HepG2 (cell line): ENCODE results near the gene ADSS1. TPM values are rescaled to one million over a fixed set of nuclear protein-coding genes. Genes with fewer than 3 reads are reported as not detected.

Source experiments
- ELF4 ChIP-seq: sonication (generic); formaldehyde crosslinking; IDR thresholded peaks from 2 replicates; pipeline ENCODE4 v1.5.0; 2020; ENCODE audit warnings: missing genetic modification reagents, mild to moderate bottlenecking, moderate library complexity, borderline replicate concordance
- NKX3-1 ChIP-seq: sonication (generic); formaldehyde crosslinking; IDR thresholded peaks from 2 replicates; pipeline ENCODE4 v1.5.0; 2020; ENCODE audit warnings: missing genetic modification reagents
- SAFB2 ChIP-seq: sonication (generic); formaldehyde crosslinking; IDR thresholded peaks from 2 replicates; pipeline ENCODE4 v1.5.1; 2020; ENCODE audit warnings: missing genetic modification reagents, low read depth, mild to moderate bottlenecking, borderline replicate concordance
- U2AF2 ChIP-seq: fragments of 200-400 bp; formaldehyde crosslinking; IDR thresholded peaks from 2 replicates; pipeline ENCODE4 v1.6.1; 2017; ENCODE audit warnings: low read depth, mild to moderate bottlenecking, low read length
- ZEB1 ChIP-seq: IDR thresholded peaks from 2 replicates; pipeline ENCODE4 v1.6.1; 2012; ENCODE audit warnings: mild to moderate bottlenecking, low read depth, inconsistent platforms; ENCODE audit not compliant: insufficient replicate concordance
- ZNF329 ChIP-seq: sonication (generic); formaldehyde crosslinking; IDR thresholded peaks from 2 replicates; pipeline ENCODE4 v1.9.0; 2021; ENCODE audit warnings: low read depth, mild to moderate bottlenecking, missing genetic modification reagents
- ZNF484 ChIP-seq: sonication (generic); formaldehyde crosslinking; IDR thresholded peaks from 2 replicates; pipeline ENCODE4 v1.5.1; 2020; ENCODE audit warnings: mild to moderate bottlenecking, low read depth, missing genetic modification reagents, borderline replicate concordance
- ZNF563 ChIP-seq: sonication (generic); formaldehyde crosslinking; IDR thresholded peaks from 2 replicates; pipeline ENCODE4 v1.8.0; 2022; ENCODE audit warnings: mild to moderate bottlenecking, moderate library complexity, missing genetic modification reagents
- ZNF761 ChIP-seq: sonication (generic); formaldehyde crosslinking; conservative IDR thresholded peaks from 2 replicates; pipeline ENCODE4 v1.4.0; 2020; ENCODE audit warnings: mild to moderate bottlenecking, missing genetic modification reagents
- ZNF816 ChIP-seq: sonication (generic); formaldehyde crosslinking; IDR thresholded peaks from 2 replicates; pipeline ENCODE4 v1.8.0; 2022; ENCODE audit warnings: missing genetic modification reagents, mild to moderate bottlenecking, borderline replicate concordance
- ZNF839 ChIP-seq: sonication (generic); formaldehyde crosslinking; IDR thresholded peaks from 2 replicates; pipeline ENCODE4 v1.4.0; 2020; ENCODE audit warnings: missing genetic modification reagents, mild to moderate bottlenecking, borderline replicate concordance
- polyA plus RNA-seq, 8 experiments: library from polyadenylated mRNA; depleted of rRNA in 3 of 8; stranded (reverse) in 7 of 8; unstranded in 1 of 8; fragments of >200 nt; fragmentation: Illumina TruSeq in 4 of 8; extraction: Trizol in 4 of 8; gene quantifications; 2 replicates each; pipeline versions ENCODE4 v1.2.1 to v1.2.3, GENCODE V29; 2011 to 2016; ENCODE audit warnings: low read depth in 4 of 8, missing spikeins in 1 of 8, mixed read lengths in 1 of 8; ENCODE audit not compliant: insufficient read depth in 1 of 8
- total RNA-seq, 5 experiments: library from RNA; depleted of rRNA; stranded (reverse); fragments of >200 nt; fragmentation: Illumina TruSeq; extraction: Trizol; gene quantifications; 2 replicates each; pipeline ENCODE4 v1.2.3, GENCODE V29; 2016; ENCODE audit warnings: low read depth in 1 of 5
- TF ChIP-seq, protein P1 (sequence below): sonication (generic); formaldehyde crosslinking; IDR thresholded peaks from 2 replicates; pipeline ENCODE4 v1.5.1; 2020; ENCODE audit warnings: mild to moderate bottlenecking, missing genetic modification reagents, borderline replicate concordance
- TF ChIP-seq, protein P2 (sequence below): sonication (generic); formaldehyde crosslinking; IDR thresholded peaks from 2 replicates; pipeline ENCODE4 v1.5.1; 2020; ENCODE audit warnings: mild to moderate bottlenecking, missing genetic modification reagents, moderate library complexity
- TF ChIP-seq, protein P3 (sequence below): sonication (generic); formaldehyde crosslinking; IDR thresholded peaks from 2 replicates; pipeline ENCODE4 v1.5.0; 2020; ENCODE audit warnings: missing genetic modification reagents

ADSS1 gene
- total and polyA plus RNA-seq, 2 of the 13 experiments (the other 11 are each of a cell fraction or from before 2014, with no cell fraction given): 1.0 to 36.7 TPM

DNA sequence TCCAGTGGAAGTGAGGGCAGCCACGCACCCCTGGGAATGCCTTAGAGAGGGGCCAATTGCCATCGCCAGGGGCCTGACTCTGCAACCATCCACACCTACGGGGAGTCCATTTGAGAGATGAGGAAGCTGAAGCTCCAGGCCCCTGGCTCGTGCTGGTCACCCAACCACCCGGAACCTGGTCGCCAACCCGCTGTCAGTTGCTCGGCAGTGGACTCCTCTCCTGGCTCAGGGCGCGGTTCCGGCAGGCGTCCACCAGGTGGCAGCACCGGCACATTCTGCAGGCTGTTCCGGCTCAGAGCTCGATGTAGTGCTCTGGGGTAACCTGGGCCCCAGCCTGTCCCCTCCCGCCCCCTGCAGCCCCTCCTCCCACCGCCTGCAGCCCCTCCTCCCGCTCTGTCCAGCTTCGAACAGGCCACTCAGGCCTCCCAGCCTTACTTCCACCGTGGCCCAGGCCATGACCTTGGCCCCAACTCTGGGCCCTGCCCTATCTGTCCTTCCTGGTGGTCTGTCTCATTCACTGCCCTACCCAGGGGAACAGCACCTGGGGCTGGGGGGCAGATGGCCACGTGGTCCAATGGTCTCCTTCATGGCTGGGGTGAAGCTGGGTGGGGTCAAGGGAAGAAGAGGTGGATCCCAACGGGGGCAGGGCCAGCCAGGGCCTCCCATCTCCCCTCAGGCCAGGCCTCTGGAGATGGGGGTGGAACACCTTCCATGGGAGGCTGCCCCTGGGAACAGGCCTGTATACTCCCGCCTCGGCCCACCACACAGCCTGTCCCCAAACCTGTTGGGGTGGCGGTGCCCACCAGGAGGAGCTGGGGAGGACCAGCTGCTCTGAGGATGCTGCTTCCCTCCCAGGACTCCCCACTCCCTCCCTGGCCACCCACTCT is 44.7 kb downstream of the ADSS1 start (continued):
- TF ChIP-seq, protein P1, sequence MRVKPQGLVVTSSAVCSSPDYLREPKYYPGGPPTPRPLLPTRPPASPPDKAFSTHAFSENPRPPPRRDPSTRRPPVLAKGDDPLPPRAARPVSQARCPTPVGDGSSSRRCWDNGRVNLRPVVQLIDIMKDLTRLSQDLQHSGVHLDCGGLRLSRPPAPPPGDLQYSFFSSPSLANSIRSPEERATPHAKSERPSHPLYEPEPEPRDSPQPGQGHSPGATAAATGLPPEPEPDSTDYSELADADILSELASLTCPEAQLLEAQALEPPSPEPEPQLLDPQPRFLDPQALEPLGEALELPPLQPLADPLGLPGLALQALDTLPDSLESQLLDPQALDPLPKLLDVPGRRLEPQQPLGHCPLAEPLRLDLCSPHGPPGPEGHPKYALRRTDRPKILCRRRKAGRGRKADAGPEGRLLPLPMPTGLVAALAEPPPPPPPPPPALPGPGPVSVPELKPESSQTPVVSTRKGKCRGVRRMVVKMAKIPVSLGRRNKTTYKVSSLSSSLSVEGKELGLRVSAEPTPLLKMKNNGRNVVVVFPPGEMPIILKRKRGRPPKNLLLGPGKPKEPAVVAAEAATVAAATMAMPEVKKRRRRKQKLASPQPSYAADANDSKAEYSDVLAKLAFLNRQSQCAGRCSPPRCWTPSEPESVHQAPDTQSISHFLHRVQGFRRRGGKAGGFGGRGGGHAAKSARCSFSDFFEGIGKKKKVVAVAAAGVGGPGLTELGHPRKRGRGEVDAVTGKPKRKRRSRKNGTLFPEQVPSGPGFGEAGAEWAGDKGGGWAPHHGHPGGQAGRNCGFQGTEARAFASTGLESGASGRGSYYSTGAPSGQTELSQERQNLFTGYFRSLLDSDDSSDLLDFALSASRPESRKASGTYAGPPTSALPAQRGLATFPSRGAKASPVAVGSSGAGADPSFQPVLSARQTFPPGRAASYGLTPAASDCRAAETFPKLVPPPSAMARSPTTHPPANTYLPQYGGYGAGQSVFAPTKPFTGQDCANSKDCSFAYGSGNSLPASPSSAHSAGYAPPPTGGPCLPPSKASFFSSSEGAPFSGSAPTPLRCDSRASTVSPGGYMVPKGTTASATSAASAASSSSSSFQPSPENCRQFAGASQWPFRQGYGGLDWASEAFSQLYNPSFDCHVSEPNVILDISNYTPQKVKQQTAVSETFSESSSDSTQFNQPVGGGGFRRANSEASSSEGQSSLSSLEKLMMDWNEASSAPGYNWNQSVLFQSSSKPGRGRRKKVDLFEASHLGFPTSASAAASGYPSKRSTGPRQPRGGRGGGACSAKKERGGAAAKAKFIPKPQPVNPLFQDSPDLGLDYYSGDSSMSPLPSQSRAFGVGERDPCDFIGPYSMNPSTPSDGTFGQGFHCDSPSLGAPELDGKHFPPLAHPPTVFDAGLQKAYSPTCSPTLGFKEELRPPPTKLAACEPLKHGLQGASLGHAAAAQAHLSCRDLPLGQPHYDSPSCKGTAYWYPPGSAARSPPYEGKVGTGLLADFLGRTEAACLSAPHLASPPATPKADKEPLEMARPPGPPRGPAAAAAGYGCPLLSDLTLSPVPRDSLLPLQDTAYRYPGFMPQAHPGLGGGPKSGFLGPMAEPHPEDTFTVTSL (CRISPR knock-in tag): peak; percentile 72; the same call in 1 of the 2 replicates
- TF ChIP-seq ZEB1: no peak
- no peak; the same call in 1 of the 2 replicates for TF ChIP-seq ZNF563 (CRISPR knock-in tag)
- TF ChIP-seq, protein P2, sequence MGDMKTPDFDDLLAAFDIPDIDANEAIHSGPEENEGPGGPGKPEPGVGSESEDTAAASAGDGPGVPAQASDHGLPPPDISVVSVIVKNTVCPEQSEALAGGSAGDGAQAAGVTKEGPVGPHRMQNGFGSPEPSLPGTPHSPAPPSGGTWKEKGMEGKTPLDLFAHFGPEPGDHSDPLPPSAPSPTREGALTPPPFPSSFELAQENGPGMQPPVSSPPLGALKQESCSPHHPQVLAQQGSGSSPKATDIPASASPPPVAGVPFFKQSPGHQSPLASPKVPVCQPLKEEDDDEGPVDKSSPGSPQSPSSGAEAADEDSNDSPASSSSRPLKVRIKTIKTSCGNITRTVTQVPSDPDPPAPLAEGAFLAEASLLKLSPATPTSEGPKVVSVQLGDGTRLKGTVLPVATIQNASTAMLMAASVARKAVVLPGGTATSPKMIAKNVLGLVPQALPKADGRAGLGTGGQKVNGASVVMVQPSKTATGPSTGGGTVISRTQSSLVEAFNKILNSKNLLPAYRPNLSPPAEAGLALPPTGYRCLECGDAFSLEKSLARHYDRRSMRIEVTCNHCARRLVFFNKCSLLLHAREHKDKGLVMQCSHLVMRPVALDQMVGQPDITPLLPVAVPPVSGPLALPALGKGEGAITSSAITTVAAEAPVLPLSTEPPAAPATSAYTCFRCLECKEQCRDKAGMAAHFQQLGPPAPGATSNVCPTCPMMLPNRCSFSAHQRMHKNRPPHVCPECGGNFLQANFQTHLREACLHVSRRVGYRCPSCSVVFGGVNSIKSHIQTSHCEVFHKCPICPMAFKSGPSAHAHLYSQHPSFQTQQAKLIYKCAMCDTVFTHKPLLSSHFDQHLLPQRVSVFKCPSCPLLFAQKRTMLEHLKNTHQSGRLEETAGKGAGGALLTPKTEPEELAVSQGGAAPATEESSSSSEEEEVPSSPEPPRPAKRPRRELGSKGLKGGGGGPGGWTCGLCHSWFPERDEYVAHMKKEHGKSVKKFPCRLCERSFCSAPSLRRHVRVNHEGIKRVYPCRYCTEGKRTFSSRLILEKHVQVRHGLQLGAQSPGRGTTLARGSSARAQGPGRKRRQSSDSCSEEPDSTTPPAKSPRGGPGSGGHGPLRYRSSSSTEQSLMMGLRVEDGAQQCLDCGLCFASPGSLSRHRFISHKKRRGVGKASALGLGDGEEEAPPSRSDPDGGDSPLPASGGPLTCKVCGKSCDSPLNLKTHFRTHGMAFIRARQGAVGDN (CRISPR knock-in tag): peak; percentile 90
- TF ChIP-seq U2AF2: no peak
- TF ChIP-seq ELF4: no peak
- peak; percentile 52; the same call in 1 of the 2 replicates for TF ChIP-seq ZNF816
- peak; percentile 70; the same call in 1 of the 2 replicates for TF ChIP-seq ZNF761 (CRISPR knock-in tag)
- no peak for TF ChIP-seq ZNF329 (CRISPR knock-in tag)
- 0 out of 2 replicates have a peak, but pooled peaks have one; percentile 40 for TF ChIP-seq NKX3-1 (CRISPR knock-in tag)
- peak; percentile 69; the same call in 1 of the 2 replicates for TF ChIP-seq ZNF839 (CRISPR knock-in tag)
- TF ChIP-seq, protein P3, sequence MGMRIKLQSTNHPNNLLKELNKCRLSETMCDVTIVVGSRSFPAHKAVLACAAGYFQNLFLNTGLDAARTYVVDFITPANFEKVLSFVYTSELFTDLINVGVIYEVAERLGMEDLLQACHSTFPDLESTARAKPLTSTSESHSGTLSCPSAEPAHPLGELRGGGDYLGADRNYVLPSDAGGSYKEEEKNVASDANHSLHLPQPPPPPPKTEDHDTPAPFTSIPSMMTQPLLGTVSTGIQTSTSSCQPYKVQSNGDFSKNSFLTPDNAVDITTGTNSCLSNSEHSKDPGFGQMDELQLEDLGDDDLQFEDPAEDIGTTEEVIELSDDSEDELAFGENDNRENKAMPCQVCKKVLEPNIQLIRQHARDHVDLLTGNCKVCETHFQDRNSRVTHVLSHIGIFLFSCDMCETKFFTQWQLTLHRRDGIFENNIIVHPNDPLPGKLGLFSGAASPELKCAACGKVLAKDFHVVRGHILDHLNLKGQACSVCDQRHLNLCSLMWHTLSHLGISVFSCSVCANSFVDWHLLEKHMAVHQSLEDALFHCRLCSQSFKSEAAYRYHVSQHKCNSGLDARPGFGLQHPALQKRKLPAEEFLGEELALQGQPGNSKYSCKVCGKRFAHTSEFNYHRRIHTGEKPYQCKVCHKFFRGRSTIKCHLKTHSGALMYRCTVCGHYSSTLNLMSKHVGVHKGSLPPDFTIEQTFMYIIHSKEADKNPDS (CRISPR knock-in tag): no peak
- no peak for TF ChIP-seq SAFB2 (CRISPR knock-in tag)
- no peak for TF ChIP-seq ZNF484 (CRISPR knock-in tag)
